Activated CD4-positive, alpha-beta T cell treated with anti-CD3 and anti-CD28 coated beads, Interleukin-2, amount 10 ng/mL, durations not matched to agents 7 days and 5 days (primary cell): ENCODE measurements around the gene ATRN. TPM values are rescaled to one million over a fixed set of nuclear protein-coding genes. Genes with fewer than 3 reads are reported as not detected.
"Not testable (repeated sequence)": the region's sequence is repeated elsewhere in the genome, so short reads cannot be mapped to it uniquely, and the experiment has no call there.

ENCODE experiments used
- CTCF ChIA-PET: fragments of 350-600 bp; sonication (Branson Sonifier 250); formaldehyde crosslinking; loops from one replicate; lab custom pipeline; 2021; ENCODE audit warnings: antibody characterized with exemption; lab: Charles Lee
- POLR2A ChIA-PET: fragments of 350-600 bp; sonication (Branson Sonifier 250); formaldehyde crosslinking; loops from one replicate; lab custom pipeline; 2021; ENCODE audit warnings: antibody characterized with exemption; lab: Charles Lee
- DNase-seq: peaks from one replicate; pipeline ENCODE4 v3.0.0-alpha.2; 2020
- H3K27ac Mint-ChIP-seq: one replicate; pipeline ENCODE4 v1.8.0; 2021; ENCODE audit warnings: mild to moderate bottlenecking, moderate library complexity, mixed read lengths
- H3K27me3 Mint-ChIP-seq: one replicate; pipeline ENCODE4 v1.8.0; 2021; ENCODE audit warnings: mixed read lengths
- H3K36me3 Mint-ChIP-seq: one replicate; pipeline ENCODE4 v1.8.0; 2021; ENCODE audit warnings: low read depth, mixed read lengths
- H3K4me1 Mint-ChIP-seq: one replicate; pipeline ENCODE4 v1.8.0; 2021; ENCODE audit warnings: mixed read lengths
- H3K4me3 Mint-ChIP-seq: one replicate; pipeline ENCODE4 v1.8.0; 2021; ENCODE audit warnings: mild to moderate bottlenecking, moderate library complexity, mixed read lengths
- H3K9me3 Mint-ChIP-seq: one replicate; pipeline ENCODE4 v1.8.0; 2021; ENCODE audit warnings: mixed read lengths
- total RNA-seq, 2 experiments: library from RNA; stranded (reverse); gene quantifications; one replicate each; pipeline ENCODE4 v1.2.3, GENCODE V29; 2021

Gene ATRN
- total RNA-seq, 2 experiments from 2014 or later, result 7.8 TPM

- H3K27me3 Mint-ChIP-seq, H3K27ac Mint-ChIP-seq, CTCF ChIA-PET, H3K4me1 Mint-ChIP-seq, H3K9me3 Mint-ChIP-seq, H3K4me3 Mint-ChIP-seq, H3K36me3 Mint-ChIP-seq, POLR2A ChIA-PET, DNase-seq: not testable (repeated sequence)
Observed at GRCh38 chr20:3605386-3605886, 134.6 kb downstream of the ATRN start.

GRCh38 chr20:3606021-3606420 lies 135.2 kb downstream of the ATRN start:
- Mint-ChIP-seq H3K36me3 (peaks cover 8% of the 10 kb centered on the region), H3K27ac (no peak overlapping the region), H3K4me3 (no peak overlapping the region), H3K9me3 (no peaks in the 10 kb centered on the region), H3K27me3 (no peaks in the 10 kb centered on the region), H3K4me1 (peaks cover 2% of the 10 kb centered on the region)
- POLR2A ChIA-PET, result no interaction called here
- no peak for DNase-seq
- CTCF ChIA-PET, result no interaction called here

- POLR2A ChIA-PET, result no interaction called here
- CTCF ChIA-PET, result interaction anchor here (1.2 kb wide), 1 partner anchor 8 kb away, joined by 4 read pairs; no protein-coding TSS in a partner anchor
- DNase-seq, result no peak
- Mint-ChIP-seq H3K4me1 (no peaks in the 10 kb centered on the region), H3K36me3 (no peaks in the 10 kb centered on the region), H3K4me3 (no peak overlapping the region), H3K27ac (no peak overlapping the region), H3K9me3 (no peaks in the 10 kb centered on the region), H3K27me3 (no peaks in the 10 kb centered on the region)
Observed at GRCh38 chr20:3611901-3612300, 141.1 kb downstream of the ATRN start.

- no peak overlapping the region for H3K27ac Mint-ChIP-seq
- no peaks in the 10 kb centered on the region for H3K36me3 Mint-ChIP-seq
- ChIA-PET CTCF (interaction anchor here (0.5 to 1.2 kb wide), 3 partner anchors 9 to 228 kb away, joined by 3 to 4 read pairs (median 3); no protein-coding TSS in a partner anchor), POLR2A (no interaction called here)
- no peaks in the 10 kb centered on the region for H3K9me3 Mint-ChIP-seq
- H3K4me3 Mint-ChIP-seq, result no peak overlapping the region
- no peak for DNase-seq
- no peaks in the 10 kb centered on the region for H3K27me3 Mint-ChIP-seq
- H3K4me1 Mint-ChIP-seq, result no peaks in the 10 kb centered on the region
Observed at GRCh38 chr20:3612795-3613572, 142.2 kb downstream of the ATRN start.

- H3K4me1 Mint-ChIP-seq, result no peaks in the 10 kb centered on the region
- H3K27ac Mint-ChIP-seq, result no peak overlapping the region
- no peak overlapping the region for H3K4me3 Mint-ChIP-seq
- H3K27me3 Mint-ChIP-seq, result no peaks in the 10 kb centered on the region
- no peak for DNase-seq
- no peaks in the 10 kb centered on the region for H3K9me3 Mint-ChIP-seq
- H3K36me3 Mint-ChIP-seq, result no peaks in the 10 kb centered on the region
- ChIA-PET CTCF (no interaction called here), POLR2A (no interaction called here)
Observed at GRCh38 chr20:3613821-3614440, 143.1 kb downstream of the ATRN start.

GRCh38 chr20:3614466-3614865 lies 143.6 kb downstream of the ATRN start:
- H3K4me1 Mint-ChIP-seq, result no peaks in the 10 kb centered on the region
- H3K27ac Mint-ChIP-seq, result no peak overlapping the region
- CTCF ChIA-PET, result interaction anchor here (0.7 kb wide), 1 partner anchor 122 kb away, joined by 3 read pairs; no protein-coding TSS in a partner anchor
- no peaks in the 10 kb centered on the region for H3K36me3 Mint-ChIP-seq
- POLR2A ChIA-PET, result no interaction called here
- H3K27me3 Mint-ChIP-seq, result no peaks in the 10 kb centered on the region
- no peak for DNase-seq
- no peaks in the 10 kb centered on the region for H3K9me3 Mint-ChIP-seq
- no peak overlapping the region for H3K4me3 Mint-ChIP-seq

GRCh38 chr20:3615171-3615840 lies 144.5 kb downstream of the ATRN start:
- DNase-seq, POLR2A ChIA-PET, H3K4me1 Mint-ChIP-seq, H3K27me3 Mint-ChIP-seq, H3K4me3 Mint-ChIP-seq, H3K36me3 Mint-ChIP-seq, H3K27ac Mint-ChIP-seq, H3K9me3 Mint-ChIP-seq: not testable (repeated sequence)
- CTCF ChIA-PET, result interaction anchor here (0.7 kb wide), 2 partner anchors 96 to 123 kb away, joined by 3 read pairs; no protein-coding TSS in a partner anchor

- ChIA-PET CTCF (interaction anchor here (0.6 to 0.9 kb wide), 3 partner anchors 35 to 539 kb away, joined by 3 read pairs; no protein-coding TSS in a partner anchor), POLR2A (no interaction called here)
- no peak for DNase-seq
- H3K27ac Mint-ChIP-seq, result no peak overlapping the region
- H3K36me3 Mint-ChIP-seq, result no peaks in the 10 kb centered on the region
- H3K4me1 Mint-ChIP-seq, result no peaks in the 10 kb centered on the region
- no peak overlapping the region for H3K4me3 Mint-ChIP-seq
- no peaks in the 10 kb centered on the region for H3K27me3 Mint-ChIP-seq
- H3K9me3 Mint-ChIP-seq, result no peaks in the 10 kb centered on the region
Observed at GRCh38 chr20:3616250-3616649, 145.4 kb downstream of the ATRN start.

- H3K4me1 Mint-ChIP-seq, result no peaks in the 10 kb centered on the region
- no peaks in the 10 kb centered on the region for H3K27me3 Mint-ChIP-seq
- H3K4me3 Mint-ChIP-seq, result no peak overlapping the region
- no peak for DNase-seq
- H3K9me3 Mint-ChIP-seq, result no peaks in the 10 kb centered on the region
- CTCF ChIA-PET, result no interaction called here
- H3K27ac Mint-ChIP-seq, result no peak overlapping the region
- no peaks in the 10 kb centered on the region for H3K36me3 Mint-ChIP-seq
- POLR2A ChIA-PET, result no interaction called here
Observed at GRCh38 chr20:3621111-3621510, 150.3 kb downstream of the ATRN start.

- ChIA-PET CTCF (no interaction called here), POLR2A (no interaction called here)
- Mint-ChIP-seq H3K27me3 (no peaks in the 10 kb centered on the region), H3K9me3 (no peaks in the 10 kb centered on the region), H3K36me3 (no peaks in the 10 kb centered on the region), H3K27ac (no peak overlapping the region), H3K4me1 (no peaks in the 10 kb centered on the region), H3K4me3 (no peak overlapping the region)
- DNase-seq, result no peak
Observed at GRCh38 chr20:3622406-3622805, 151.6 kb downstream of the ATRN start.

GRCh38 chr20:3627476-3627875 lies 156.7 kb downstream of the ATRN start:
- DNase-seq, result no peak
- Mint-ChIP-seq H3K36me3 (no peaks in the 10 kb centered on the region), H3K4me1 (no peaks in the 10 kb centered on the region), H3K4me3 (no peak overlapping the region), H3K27ac (no peak overlapping the region), H3K27me3 (no peaks in the 10 kb centered on the region), H3K9me3 (no peaks in the 10 kb centered on the region)
- ChIA-PET CTCF (no interaction called here), POLR2A (no interaction called here)

GRCh38 chr20:3628502-3629314 lies 157.9 kb downstream of the ATRN start:
- Mint-ChIP-seq H3K27ac (no peak overlapping the region), H3K4me3 (no peak overlapping the region), H3K27me3 (no peaks in the 10 kb centered on the region), H3K9me3 (no peaks in the 10 kb centered on the region), H3K4me1 (no peaks in the 10 kb centered on the region), H3K36me3 (no peaks in the 10 kb centered on the region)
- DNase-seq, result no peak
- ChIA-PET CTCF (no interaction called here), POLR2A (no interaction called here)
